Spinal cord (tissue), 10 donors: ENCODE results near the gene NCOR2. TPM values are rescaled to one million over a fixed set of nuclear protein-coding genes. Genes with fewer than 3 reads are reported as not detected.

Experiments
- DNase-seq, 6 donors: peaks; one replicate each; pipeline versions ENCODE4 v3.0.0 to v3.0.0-alpha.2; 2013 to 2015; ENCODE audit warnings: low spot score in 6 of 6, low read depth in 4 of 6
- H3K27ac ChIP-seq: one replicate; pipeline ENCODE4 v1.5.1; 2013; ENCODE audit warnings: low read depth, low read length, control low read depth
- H3K27me3 ChIP-seq: one replicate; pipeline ENCODE4 v1.6.1; 2013; ENCODE audit warnings: low read length; ENCODE audit not compliant: control insufficient read depth, insufficient read depth
- H3K36me3 ChIP-seq: one replicate; pipeline ENCODE4 v1.6.1; 2013; ENCODE audit warnings: low read length; ENCODE audit not compliant: control insufficient read depth, insufficient read depth
- H3K4me1 ChIP-seq: one replicate; pipeline ENCODE4 v1.6.1; 2013; ENCODE audit warnings: low read length; ENCODE audit not compliant: control insufficient read depth, insufficient read depth
- H3K4me3 ChIP-seq: one replicate; pipeline ENCODE4 v1.5.1; 2013; ENCODE audit warnings: low read depth, low read length, control low read depth
- H3K9me3 ChIP-seq: one replicate; pipeline ENCODE4 v1.6.1; 2013; ENCODE audit warnings: low read length; ENCODE audit not compliant: control insufficient read depth, insufficient read depth
- WGBS: methylation state at CpG from one replicate; pipeline ENCODE4 v1.1.5; 2013; ENCODE audit warnings: missing lambda C conversion rate; ENCODE audit not compliant: insufficient coverage; 5-methylcytosine and 5-hydroxymethylcytosine counted together
- polyA plus RNA-seq, 2 donors: library from polyadenylated mRNA; unstranded; fragments of 120-200 nt; gene quantifications; one replicate each; pipeline ENCODE4 v1.2.1, GENCODE V29; 2013; ENCODE audit not compliant: insufficient read length in 2 of 2
- total RNA-seq, 2 donors: library from RNA; depleted of rRNA in 1 of 2; stranded (reverse); fragments of 120-200 nt in 1 of 2; fragments of >200 nt in 1 of 2; gene quantifications; one replicate each; pipeline versions ENCODE4 v1.2.3 to v1.2.4, GENCODE V29; 2013 to 2014
- donor health status: healthy.

The NCOR2 gene
- total and polyA plus RNA-seq, 4 donors, result 29.4 to 113 (median 67.7) TPM

DNA sequence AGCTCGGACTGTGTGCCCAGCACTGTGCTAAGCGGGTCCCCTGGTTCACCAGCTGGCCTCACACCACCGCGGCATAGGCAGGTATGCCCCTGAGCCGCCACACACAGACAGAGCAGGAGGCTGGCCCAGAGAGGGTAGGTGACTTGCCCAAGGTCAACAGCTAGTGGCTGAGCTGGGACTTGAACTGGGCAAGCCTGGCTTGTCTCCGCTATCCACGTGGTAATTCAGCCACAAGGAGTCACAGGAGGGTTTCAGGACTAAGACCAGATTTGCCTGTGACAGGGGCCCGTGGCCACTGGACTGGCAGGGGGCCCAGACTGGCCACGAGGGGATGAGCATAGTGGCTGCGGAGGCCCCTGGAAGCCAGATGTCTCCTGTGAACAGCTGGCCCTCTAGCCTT, 47.7 kb downstream of the NCOR2 start:
- DNase-seq, result no peak
- no peak overlapping the region for H3K4me3 ChIP-seq
- no peaks in the 10 kb centered on the region for H3K9me3 ChIP-seq
- peak overlapping the region; percentile 94 for H3K27ac ChIP-seq
- H3K4me1 ChIP-seq, result peaks cover 86% of the 10 kb centered on the region
- WGBS, result 62% methylated on average over 10 of the region's 10 CpGs
- peaks cover 23% of the 10 kb centered on the region for H3K36me3 ChIP-seq
- no peaks in the 10 kb centered on the region for H3K27me3 ChIP-seq

DNA sequence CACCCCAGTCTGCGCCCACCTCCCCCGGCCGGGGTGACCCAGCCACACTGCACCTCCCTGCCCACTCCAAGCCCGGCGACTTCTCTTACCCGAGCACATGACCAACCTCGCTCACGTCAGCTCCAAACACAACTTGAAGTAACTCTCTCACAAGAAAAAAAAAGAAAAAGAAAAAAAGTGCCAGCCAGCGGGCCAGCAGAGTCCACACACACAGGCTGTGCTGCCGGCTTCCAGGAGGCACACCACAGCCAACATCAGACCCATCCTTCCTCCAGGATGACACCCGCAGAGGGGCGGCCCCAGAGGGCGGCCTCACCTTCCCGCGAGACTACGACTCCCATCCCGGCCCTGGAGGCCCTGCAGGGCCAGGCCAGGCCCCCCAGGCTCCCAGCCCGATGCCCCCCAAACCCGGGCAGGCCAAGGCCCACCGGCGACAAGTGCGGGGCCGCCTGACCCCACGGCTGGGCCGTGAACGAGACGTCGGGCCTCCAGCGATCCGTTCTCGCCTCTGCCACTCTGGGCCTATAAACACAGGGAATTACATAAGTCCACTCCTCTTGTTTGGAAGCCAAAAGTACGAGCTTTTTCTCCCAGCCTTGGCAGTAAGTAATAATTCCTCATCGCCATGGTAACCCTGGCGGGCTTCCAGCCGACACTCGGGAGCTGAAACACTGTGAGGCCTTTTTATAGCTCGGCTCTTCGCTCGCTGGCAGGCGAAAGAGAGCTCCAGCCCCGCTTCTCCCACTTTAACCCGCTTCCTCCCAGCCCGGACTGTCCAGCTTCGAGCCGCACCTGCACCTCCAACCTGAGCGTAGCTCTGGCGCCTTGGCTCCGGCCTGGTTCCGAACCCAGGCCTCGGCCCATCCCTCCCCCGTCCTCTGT, 49.1 kb downstream of the NCOR2 start:
- Histone ChIP-seq H3K27ac (peak overlapping the region; percentile 94), H3K27me3 (no peaks in the 10 kb centered on the region), H3K9me3 (no peaks in the 10 kb centered on the region), H3K4me3 (peak overlapping the region; percentile 53), H3K36me3 (peaks cover 24% of the 10 kb centered on the region), H3K4me1 (peaks cover 95% of the 10 kb centered on the region)
- DNase-seq, result peak; percentile 92 to 100 (median 98)
- 2% methylated on average over 43 of the region's 51 CpGs for WGBS
